B cell (primary cell): ENCODE data around the gene THADA. TPM values are rescaled to one million over a fixed set of nuclear protein-coding genes. Genes with fewer than 3 reads are reported as not detected.

Source experiments
- ATAC-seq: fragments of 200-7000 bp; cut with Tn5 transposase; one replicate; pipeline ENCODE4 v1.10.0; 2021; ENCODE audit warnings: low read depth, mild to moderate bottlenecking, moderate number of reproducible peaks, moderate library complexity
- CTCF ChIA-PET: fragments of 350-600 bp; sonication (Branson Sonifier 250); formaldehyde crosslinking; loops from one replicate; lab custom pipeline; 2021; ENCODE audit warnings: antibody characterized with exemption, inconsistent platforms; lab: Charles Lee
- POLR2A ChIA-PET: fragments of 350-600 bp; sonication (Branson Sonifier 250); formaldehyde crosslinking; loops from one replicate; lab custom pipeline; 2021; ENCODE audit warnings: antibody characterized with exemption; lab: Charles Lee
- DNase-seq: peaks from one replicate; pipeline ENCODE4 v3.0.0; 2013
- H2AFZ ChIP-seq: 2 replicates; pipeline ENCODE4 v1.6.1; 2012; ENCODE audit warnings: mild to moderate bottlenecking, low read depth, low read length; ENCODE audit not compliant: insufficient read depth, poor library complexity, severe bottlenecking
- H3K27ac ChIP-seq, 2 donors: 1 replicate in 1 of 2; 2 replicates in 1 of 2; pipeline ENCODE4 v1.5.1; 2012 to 2013; ENCODE audit warnings: low read length in 2 of 2, mild to moderate bottlenecking in 2 of 2, moderate library complexity in 1 of 2
- H3K27me3 ChIP-seq, 4 experiments: fragments of 200-600 bp in 1 of 4; sonication (generic) in 1 of 4; replicated peaks in 1 of 4; 1 replicate in 2 of 4; 2 replicates in 2 of 4; pipeline versions ENCODE4 v1.6.1 to v1.7.0; 2013 to 2016; ENCODE audit warnings: low read length in 3 of 4, mild to moderate bottlenecking in 2 of 4, mixed read lengths in 1 of 4, moderate library complexity in 1 of 4; ENCODE audit not compliant: insufficient read depth in 4 of 4, control insufficient read depth in 3 of 4; ENCODE audit errors: control extremely low read depth in 1 of 4
- H3K36me3 ChIP-seq, 2 experiments: replicated peaks in 1 of 2; 1 replicate in 1 of 2; 2 replicates in 1 of 2; pipeline versions ENCODE4 v1.6.1 to v1.7.1; 2013; ENCODE audit warnings: low read length in 1 of 2; ENCODE audit not compliant: insufficient read depth in 2 of 2, control insufficient read depth in 1 of 2; ENCODE audit errors: control extremely low read depth in 1 of 2, extremely low read depth in 1 of 2
- H3K4me1 ChIP-seq, 2 donors: fragments of 200-600 bp in 1 of 2; sonication (generic) in 1 of 2; 1 replicate in 1 of 2; 2 replicates in 1 of 2; pipeline versions ENCODE4 v1.5.1 to v1.6.1; 2013 to 2017; ENCODE audit warnings: low read length in 2 of 2; ENCODE audit not compliant: control insufficient read depth in 2 of 2, insufficient read depth in 2 of 2
- H3K4me2 ChIP-seq: replicated peaks from 2 replicates; pipeline ENCODE3; 2012; ENCODE audit warnings: mild to moderate bottlenecking, low read depth, low read length; ENCODE audit not compliant: poor library complexity, severe bottlenecking
- H3K4me3 ChIP-seq, 5 experiments: fragments of 200-600 bp in 1 of 5; sonication (generic) in 1 of 5; 1 replicate in 3 of 5; 2 replicates in 2 of 5; pipeline versions ENCODE4 v1.5.1 to v1.7.0; 2011 to 2016; ENCODE audit warnings: low read length in 4 of 5, mild to moderate bottlenecking in 4 of 5, low read depth in 2 of 5, control low read depth in 1 of 5, moderate library complexity in 1 of 5; ENCODE audit not compliant: insufficient read depth in 1 of 5; ENCODE audit errors: control extremely low read depth in 1 of 5, extremely low read depth in 1 of 5
- H3K79me2 ChIP-seq: fragments of 200-600 bp; sonication (generic); one replicate; pipeline ENCODE4 v1.6.0; 2016; ENCODE audit warnings: low read length; ENCODE audit not compliant: control insufficient read depth, insufficient read depth
- H3K9ac ChIP-seq: fragments of 200-600 bp; sonication (generic); 2 replicates; pipeline ENCODE4 v1.6.1; 2017; ENCODE audit warnings: mild to moderate bottlenecking, low read length, moderate library complexity
- H3K9me3 ChIP-seq, 3 donors: one replicate each; pipeline versions ENCODE4 v1.6.1 to v1.7.1; 2013; ENCODE audit warnings: low read length in 2 of 3; ENCODE audit not compliant: control insufficient read depth in 2 of 3, insufficient read depth in 1 of 3; ENCODE audit errors: control extremely low read depth in 1 of 3
- H4K20me1 ChIP-seq: 2 replicates; pipeline ENCODE4 v1.6.0; 2012; ENCODE audit warnings: mild to moderate bottlenecking, low read length; ENCODE audit not compliant: insufficient read depth, control insufficient read depth, poor library complexity, severe bottlenecking
- H3K27ac Mint-ChIP-seq: one replicate; pipeline ENCODE4 v1.8.0; 2021; ENCODE audit warnings: mixed read lengths
- H3K27me3 Mint-ChIP-seq: one replicate; pipeline ENCODE4 v1.8.0; 2021; ENCODE audit warnings: mixed read lengths
- H3K4me1 Mint-ChIP-seq: one replicate; pipeline ENCODE4 v1.8.0; 2021; ENCODE audit warnings: mixed read lengths
- H3K4me3 Mint-ChIP-seq: one replicate; pipeline ENCODE4 v1.8.0; 2021; ENCODE audit warnings: mixed read lengths
- H3K9me3 Mint-ChIP-seq: one replicate; pipeline ENCODE4 v1.8.0; 2022; ENCODE audit warnings: mixed read lengths; ENCODE audit not compliant: insufficient read depth
- CTCF ChIP-seq: fragments of 200-600 bp; IDR thresholded peaks from one replicate; pipeline ENCODE4 v1.8.0; 2022; ENCODE audit warnings: antibody characterized with exemption, mild to moderate bottlenecking
- EZH2 ChIP-seq: IDR thresholded peaks from 2 replicates; pipeline ENCODE4 v1.6.1; 2012; ENCODE audit warnings: borderline replicate concordance, low read depth, mild to moderate bottlenecking, moderate library complexity, low read length; ENCODE audit not compliant: insufficient read depth, poor library complexity, severe bottlenecking
- WGBS: methylation state at CpG from one replicate; pipeline ENCODE4 v1.1.5; 2013; ENCODE audit warnings: missing lambda C conversion rate; ENCODE audit not compliant: insufficient coverage; 5-methylcytosine and 5-hydroxymethylcytosine counted together
- intact Hi-C: fragments of 100-400 bp; cut with micrococcal nuclease; formaldehyde crosslinking; loops from one replicate; pipeline ENCODE4 v1.10.0; 2022
- polyA plus RNA-seq: library from polyadenylated mRNA; depleted of rRNA; stranded (reverse); fragments of >200 nt; gene quantifications from 2 replicates; pipeline ENCODE4 v1.2.3, GENCODE V29; 2012
- total RNA-seq, 2 donors: library from RNA; stranded (reverse); fragments of 120-200 nt in 1 of 2; gene quantifications; 1 replicate in 1 of 2; 2 replicates in 1 of 2; pipeline versions ENCODE4 v1.2.3 to v1.2.4, GENCODE V29; 2013 to 2022

The THADA gene
- total and polyA plus RNA-seq, 2 donors (not counting 1 experiment from before 2014, with no cell fraction given) = 17.6 to 48.5 TPM

- H3K4me2 ChIP-seq = no peak overlapping the region
- ATAC-seq = no peak
- H3K79me2 ChIP-seq = no peaks in the 10 kb centered on the region
- H3K9me3 ChIP-seq = no peaks in the 10 kb centered on the region
- no peak overlapping the region for H3K27ac ChIP-seq
- no peaks in the 10 kb centered on the region for H3K27me3 ChIP-seq
- Mint-ChIP-seq H3K4me1 (peaks cover 3% of the 10 kb centered on the region), H3K9me3 (no peaks in the 10 kb centered on the region), H3K27me3 (no peaks in the 10 kb centered on the region), H3K4me3 (no peak overlapping the region), H3K27ac (no peak overlapping the region)
- ChIA-PET POLR2A (no interaction called here), CTCF (no interaction called here)
- peaks cover 1 to 13% of the 10 kb centered on the region in 2 experiments for H3K36me3 ChIP-seq
- intact Hi-C loops = no loop called here
- H3K4me3 ChIP-seq = no peak overlapping the region
- no peak for TF ChIP-seq CTCF
- no peak for TF ChIP-seq EZH2
- no peaks in the 10 kb centered on the region for H4K20me1 ChIP-seq
- peaks cover under 1% of the 10 kb centered on the region in 2 donors for H3K4me1 ChIP-seq
- WGBS = no CpG with 5 or more reads among the region's 2 CpGs
- H2AFZ ChIP-seq = no peak overlapping the region
- DNase-seq = no peak
- no peak overlapping the region for H3K9ac ChIP-seq
Measured at GRCh38 chr2:43414033-43414432, 181.8 kb downstream of the THADA start.

- H3K4me3 ChIP-seq = no peak overlapping the region
- no peaks in the 10 kb centered on the region for H4K20me1 ChIP-seq
- no peaks in the 10 kb centered on the region for H3K79me2 ChIP-seq
- Mint-ChIP-seq H3K9me3 (no peaks in the 10 kb centered on the region), H3K27ac (no peak overlapping the region), H3K4me1 (peaks cover 19% of the 10 kb centered on the region), H3K27me3 (no peaks in the 10 kb centered on the region), H3K4me3 (no peak overlapping the region)
- no peak overlapping the region for H3K4me2 ChIP-seq
- H3K27ac ChIP-seq = no peak overlapping the region
- peaks cover 10 to 13% of the 10 kb centered on the region in 2 donors for H3K4me1 ChIP-seq
- ChIA-PET POLR2A (no interaction called here), CTCF (no interaction called here)
- WGBS = no CpG with 5 or more reads among the region's 3 CpGs
- H3K9ac ChIP-seq = no peak overlapping the region
- DNase-seq (no peak), ATAC-seq (no peak)
- no peak for TF ChIP-seq EZH2
- no peak for TF ChIP-seq CTCF
- no peaks in the 10 kb centered on the region for H3K9me3 ChIP-seq
- H3K27me3 ChIP-seq = no peaks in the 10 kb centered on the region
- H3K36me3 ChIP-seq = peaks cover 1 to 13% of the 10 kb centered on the region in 2 experiments
- no peak overlapping the region for H2AFZ ChIP-seq
- intact Hi-C loops = no loop called here
Measured at GRCh38 chr2:43412114-43412753, 183.6 kb downstream of the THADA start.
